Renal cortical epithelial cell (primary cell): Measurements from ENCODE around the gene SEC63. TPM values are rescaled to one million over a fixed set of nuclear protein-coding genes. Genes with fewer than 3 reads are reported as not detected.
"Not testable (repeated sequence)": the region's sequence is repeated elsewhere in the genome, so short reads cannot be mapped to it uniquely, and the experiment has no call there.

Source experiments
- DNase-seq: peaks from one replicate; pipeline ENCODE4 v3.0.0-alpha.2; 2011; ENCODE audit warnings: low read depth
- total RNA-seq: library from RNA; depleted of rRNA; stranded (reverse); fragments of >200 nt; gene quantifications from 2 replicates; pipeline ENCODE4 v1.2.3, GENCODE V29; 2014

Gene SEC63
- total RNA-seq, 1 donor from 2014 or later: 45.3 TPM

GRCh38 chr6:107972413-107973096 is 14.5 kb upstream of the SEC63 start:
- no peak for DNase-seq

DNA sequence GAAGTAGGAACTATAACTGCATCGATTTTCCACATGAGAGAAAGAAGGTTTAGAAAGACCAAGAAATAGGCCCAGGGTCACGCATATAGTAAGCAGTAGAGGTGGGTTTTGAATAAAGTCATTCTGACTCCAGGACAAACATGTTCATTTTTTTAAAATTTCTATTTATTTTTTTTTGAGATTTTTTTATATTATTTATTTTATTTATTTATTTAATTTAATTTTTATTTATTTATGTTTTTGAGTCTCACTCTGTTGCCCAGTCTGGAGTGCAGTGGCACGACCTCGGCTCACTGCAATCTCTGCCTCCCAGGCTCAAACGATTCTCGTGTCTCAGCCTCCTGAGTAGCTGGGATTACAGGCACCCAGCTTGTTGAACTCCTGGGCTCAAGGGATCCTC is 13.2 kb upstream of the SEC63 start:
- DNase-seq: no peak

DNA sequence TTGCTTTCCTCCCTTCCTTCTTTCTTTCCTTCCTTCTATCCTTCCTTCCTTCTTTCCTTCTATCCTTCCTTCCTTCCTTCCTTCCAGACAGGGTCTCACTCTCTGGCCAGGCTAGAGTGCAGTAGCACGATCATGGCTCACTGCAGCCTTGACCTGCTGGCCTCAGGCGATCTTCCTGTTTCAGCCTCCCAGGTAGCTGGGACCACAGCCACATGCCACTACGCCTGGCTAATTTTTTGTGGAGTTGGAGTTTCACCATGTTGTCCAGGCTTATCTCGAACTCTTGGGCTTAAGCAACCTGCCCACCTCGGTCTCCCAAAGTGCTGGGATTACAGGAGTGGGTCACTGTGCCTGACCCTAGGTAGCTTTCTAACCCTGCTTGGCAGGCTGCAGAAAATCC is 12.2 kb upstream of the SEC63 start:
- DNase-seq: no peak

GRCh38 chr6:107968081-107968480 is 10.1 kb upstream of the SEC63 start:
- DNase-seq: no peak

DNA sequence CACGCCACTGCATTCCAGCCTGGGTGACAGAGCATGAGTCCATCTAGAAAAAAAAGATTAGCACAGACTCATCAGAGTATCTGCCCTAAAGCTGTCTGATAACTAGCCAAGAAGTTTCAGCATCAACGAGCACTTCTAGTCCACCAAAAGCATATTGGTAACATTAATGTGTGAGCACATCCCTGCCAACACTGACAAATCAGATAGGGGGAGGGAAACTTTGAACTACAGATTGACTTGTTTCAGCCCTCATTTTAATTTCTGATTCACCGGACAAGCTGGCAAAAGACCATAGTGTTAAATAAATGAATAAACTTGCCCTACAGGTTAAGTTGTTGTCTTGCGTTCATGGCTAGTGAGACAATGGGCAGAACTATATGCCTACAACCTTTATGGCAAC is 7.7 kb upstream of the SEC63 start:
- peak; percentile 23 for DNase-seq

DNA sequence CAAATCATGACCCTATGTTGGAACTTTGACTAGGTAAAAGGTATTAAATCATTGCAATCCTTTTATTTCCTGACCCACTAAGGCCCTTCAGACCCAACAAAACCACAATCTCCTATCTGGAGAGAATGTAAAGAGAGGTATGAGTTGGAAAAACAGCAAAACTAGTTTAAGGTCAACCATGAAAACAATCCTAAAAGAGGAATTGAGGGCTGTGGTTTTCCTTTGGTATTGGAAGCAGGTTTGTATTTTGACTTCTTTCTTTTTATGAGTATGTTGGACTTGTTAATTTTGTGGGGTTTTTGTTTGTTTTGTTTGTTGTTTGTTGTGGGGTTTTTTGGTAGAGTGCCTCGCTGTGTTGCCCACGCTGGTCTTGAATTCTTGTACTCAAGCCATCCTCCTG is 4.7 kb upstream of the SEC63 start:
- no peak for DNase-seq

DNA sequence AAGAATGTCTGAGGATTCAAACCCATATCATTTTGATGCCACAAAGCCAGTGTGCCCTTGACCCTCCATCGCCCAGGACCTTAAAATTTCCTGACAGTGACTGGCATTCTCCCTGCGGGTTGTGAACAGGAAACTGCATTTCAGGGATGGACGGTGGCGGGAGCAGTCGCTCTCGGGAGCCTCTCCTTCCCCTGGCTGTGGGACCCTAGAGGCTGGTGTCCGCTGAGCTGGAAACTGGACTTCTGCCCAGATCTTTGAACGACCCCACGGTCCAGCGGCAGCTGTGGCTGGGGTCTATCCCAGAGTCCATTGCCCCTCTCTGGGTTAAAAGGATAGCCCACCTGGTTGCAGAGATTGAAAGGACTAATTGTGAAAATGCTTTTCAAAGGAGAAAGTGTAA is 1.4 kb upstream of the SEC63 start:
- no peak for DNase-seq

GRCh38 chr6:107958689-107959362 is 818 bp upstream of the SEC63 start:
- DNase-seq: not testable (repeated sequence)

GRCh38 chr6:107957308-107957908 is 600 bp downstream of the SEC63 start:
- peak; percentile 65 for DNase-seq

- peak; percentile 78 for DNase-seq
Measured at GRCh38 chr6:107956586-107957307, 1.3 kb downstream of the SEC63 start.

- no peak for DNase-seq
Measured at GRCh38 chr6:107956181-107956580, 1.8 kb downstream of the SEC63 start.

GRCh38 chr6:107953858-107954414 is 4.1 kb downstream of the SEC63 start:
- DNase-seq: not testable (repeated sequence)

DNA sequence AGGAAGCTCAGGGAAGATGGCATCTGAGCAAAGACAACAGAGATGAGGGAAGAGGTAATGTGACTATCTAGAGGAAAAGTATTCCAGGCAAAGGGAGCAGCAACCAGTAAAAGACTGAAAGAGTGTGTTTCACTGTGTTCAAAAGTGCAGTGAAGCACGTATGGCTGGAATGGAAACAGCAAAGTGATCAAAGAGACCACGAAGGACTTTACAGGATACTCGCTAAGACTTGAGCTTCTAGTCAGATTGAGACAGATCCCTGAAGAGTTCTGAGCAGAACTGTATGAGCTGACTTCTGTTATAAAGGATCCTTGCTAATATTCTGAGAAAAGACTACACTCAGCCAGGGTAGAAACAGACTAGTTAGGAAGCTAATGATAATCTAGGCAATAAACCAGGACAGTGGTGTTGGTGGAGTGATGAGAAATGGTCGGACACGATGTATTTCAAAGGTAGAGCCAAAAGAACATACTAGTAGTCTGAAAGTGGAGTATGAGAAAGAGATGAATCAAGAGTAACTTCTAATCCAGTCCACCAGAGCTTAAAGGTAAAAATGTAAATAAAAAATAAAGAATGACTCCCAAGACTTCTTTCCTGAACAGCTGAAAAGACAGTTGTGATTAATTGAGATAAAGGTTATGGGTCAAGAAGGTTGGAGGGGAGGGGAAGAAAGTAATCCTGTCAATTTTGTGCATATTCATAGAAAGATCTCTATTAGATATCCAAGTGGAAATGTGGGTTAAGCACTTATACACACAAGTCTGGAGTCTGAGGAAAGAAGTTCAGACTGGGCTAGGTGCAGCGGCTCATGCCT is 14.2 kb downstream of the SEC63 start:
- peak; percentile 50 for DNase-seq

- no peak for DNase-seq
Measured at GRCh38 chr6:107942142-107942541, 15.9 kb downstream of the SEC63 start.

DNA sequence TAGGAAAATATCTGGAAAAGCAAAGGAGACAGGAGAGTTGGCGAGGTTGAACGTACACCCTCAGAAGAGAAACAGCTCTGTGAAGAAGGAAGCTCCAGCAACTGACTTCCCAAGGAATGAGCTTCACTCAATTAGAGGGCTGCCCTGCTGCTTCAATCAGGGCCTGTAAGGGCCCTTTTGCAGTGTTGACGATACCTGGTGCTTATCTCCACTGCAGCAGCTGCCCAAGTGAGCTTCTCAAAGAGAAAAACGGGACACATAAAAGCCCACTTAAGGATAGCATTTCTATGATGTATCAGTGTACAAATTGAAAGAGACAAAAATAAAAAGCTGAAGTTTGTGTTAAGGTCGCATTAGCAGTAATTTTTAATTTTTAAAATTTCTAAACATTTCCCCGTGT is 16.4 kb downstream of the SEC63 start:
- no peak for DNase-seq

GRCh38 chr6:107941199-107941598 is 16.8 kb downstream of the SEC63 start:
- DNase-seq: no peak

- not testable (repeated sequence) for DNase-seq
Measured at GRCh38 chr6:107936910-107937292, 21.1 kb downstream of the SEC63 start.

- peak; percentile 12 for DNase-seq
Measured at GRCh38 chr6:107936162-107936909, 21.7 kb downstream of the SEC63 start.

DNA sequence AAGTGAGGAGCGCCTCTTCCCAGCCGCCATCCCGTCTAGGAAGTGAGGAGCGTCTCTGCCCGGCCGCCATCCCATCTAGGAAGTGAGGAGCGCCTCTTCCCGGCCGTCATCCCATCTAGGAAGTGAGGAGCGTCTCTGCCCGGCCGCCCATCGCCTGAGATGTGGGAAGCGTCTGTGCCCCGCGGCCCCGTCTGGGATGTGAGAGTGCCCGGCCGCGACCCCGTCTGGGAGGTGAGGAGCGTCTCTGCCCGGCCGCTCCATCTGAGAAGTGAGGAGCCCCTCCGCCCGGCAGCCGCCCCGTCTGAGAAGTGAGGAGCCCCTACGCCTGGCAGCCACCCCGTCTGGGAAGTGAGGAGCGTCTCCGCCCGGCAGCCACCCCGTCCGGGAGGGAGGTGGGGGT is 23.8 kb downstream of the SEC63 start:
- DNase-seq: not testable (repeated sequence)

DNA sequence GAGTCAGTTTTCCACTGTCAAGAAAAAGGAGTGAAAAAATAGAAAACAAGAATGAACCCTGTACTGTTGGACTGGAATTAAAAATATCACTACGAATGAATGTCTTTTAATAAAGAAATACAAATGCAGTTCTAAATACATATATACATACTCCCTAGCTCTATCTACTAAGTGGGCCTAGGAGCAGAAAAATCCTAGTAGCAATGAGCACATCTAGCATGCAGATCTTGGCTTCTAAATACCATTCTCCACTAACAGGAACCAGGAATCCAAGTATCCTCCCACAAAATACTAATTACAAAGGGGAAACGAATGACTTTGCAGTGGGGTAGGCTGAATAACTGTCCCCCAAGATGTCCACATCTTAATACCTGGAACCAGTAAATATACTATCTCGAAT is 25.4 kb downstream of the SEC63 start:
- DNase-seq: no peak

- no peak for DNase-seq
Measured at GRCh38 chr6:107931894-107932293, 26.1 kb downstream of the SEC63 start.
